Right ventricle myocardium superior (tissue), 1 donor: ENCODE results near the gene HS3ST4. TPM values are rescaled to one million over a fixed set of nuclear protein-coding genes. Genes with fewer than 3 reads are reported as not detected.

Experiments used
- ATAC-seq: fragments of 200-7000 bp; cut with Tn5 transposase; one replicate; pipeline ENCODE4 v1.9.1; 2020; ENCODE audit warnings: mild to moderate bottlenecking; ENCODE audit not compliant: poor library complexity
- DNase-seq: peaks from one replicate; pipeline ENCODE4 v3.0.0-alpha.2; 2020
- intact Hi-C: fragments of 100-400 bp; cut with DNase I; formaldehyde crosslinking; loops from one replicate; pipeline ENCODE4 v1.11.2; 2022
- total RNA-seq: library from RNA; stranded (reverse); fragmentation: NEBNext Ultra II Directional; extraction: Animal tissue kit (Norgen Biotek cat#: 25700); gene quantifications from one replicate; pipeline ENCODE4 v1.2.1, GENCODE V29; 2021
- donor health status: DM: no; HTN: yes; CAD: no; lungs with severe emphysema.

HS3ST4 gene
- total RNA-seq, 1 donor from 2014 or later = not detected

GRCh38 chr16:25931473-25932035, 239.8 kb downstream of the HS3ST4 start:
- no peak for ATAC-seq
- no peak for DNase-seq
- intact Hi-C loops = no loop called here

GRCh38 chr16:25941800-25942499, 250.2 kb downstream of the HS3ST4 start:
- intact Hi-C loops = no loop called here
- ATAC-seq (peak; percentile 45), DNase-seq (no peak)

DNA sequence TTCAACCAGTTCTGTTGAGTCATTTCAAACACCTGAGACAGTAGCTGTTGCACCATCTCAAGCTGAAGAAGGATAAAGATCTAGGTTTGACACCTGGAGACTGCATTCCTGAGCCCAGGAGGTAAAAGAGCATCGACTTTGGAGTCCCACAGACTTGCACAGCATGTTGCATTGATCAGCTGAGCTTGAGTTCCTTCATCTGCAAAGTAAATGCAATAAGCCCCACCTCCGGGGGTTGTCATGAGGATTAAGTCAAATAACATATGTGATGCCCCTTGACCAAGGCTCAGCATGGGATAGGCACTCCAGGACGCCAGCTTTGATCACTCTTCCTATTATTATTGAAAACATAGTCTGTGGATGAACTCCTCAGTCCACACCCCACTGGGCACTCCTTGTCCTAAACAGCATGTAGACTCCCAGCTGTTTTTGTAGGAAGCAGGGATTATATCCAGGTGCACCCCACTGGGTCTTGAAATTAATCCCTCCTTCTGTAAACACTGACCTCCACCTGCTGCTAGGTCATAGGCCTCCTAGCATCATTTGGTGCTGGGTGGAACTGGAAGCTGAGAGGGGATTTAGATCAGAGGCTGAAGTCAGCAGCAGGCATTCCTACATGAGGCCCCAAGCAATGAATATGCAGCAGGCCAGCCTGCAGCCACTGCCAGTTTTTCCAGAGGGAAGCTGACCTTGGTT, 259.0 kb downstream of the HS3ST4 start:
- intact Hi-C loops = no loop called here
- ATAC-seq = no peak
- no peak for DNase-seq

DNA sequence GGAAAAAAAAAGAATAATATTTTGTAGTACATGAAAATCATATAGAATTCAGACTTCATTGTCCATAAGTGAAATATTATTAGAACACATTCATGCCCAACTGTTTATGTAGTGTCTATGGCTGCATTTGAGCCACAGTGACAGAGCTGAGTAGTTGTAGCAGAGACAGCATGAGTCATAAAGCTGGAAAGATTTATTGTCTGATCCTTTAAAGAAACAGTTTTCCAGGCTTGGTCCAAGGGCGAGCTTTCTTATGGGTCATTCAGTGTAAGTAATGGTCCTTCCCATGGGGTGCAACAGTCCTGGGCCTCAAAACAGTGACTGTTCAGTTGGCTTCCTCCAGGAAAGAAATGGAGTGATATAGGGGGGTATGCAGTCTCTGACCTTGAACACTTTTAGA, 260.2 kb downstream of the HS3ST4 start:
- intact Hi-C loops = no loop called here
- no peak for DNase-seq
- no peak for ATAC-seq

- intact Hi-C loops = no loop called here
- ATAC-seq (no peak), DNase-seq (no peak)
Measured at GRCh38 chr16:25952983-25953382, 261.2 kb downstream of the HS3ST4 start.

DNA sequence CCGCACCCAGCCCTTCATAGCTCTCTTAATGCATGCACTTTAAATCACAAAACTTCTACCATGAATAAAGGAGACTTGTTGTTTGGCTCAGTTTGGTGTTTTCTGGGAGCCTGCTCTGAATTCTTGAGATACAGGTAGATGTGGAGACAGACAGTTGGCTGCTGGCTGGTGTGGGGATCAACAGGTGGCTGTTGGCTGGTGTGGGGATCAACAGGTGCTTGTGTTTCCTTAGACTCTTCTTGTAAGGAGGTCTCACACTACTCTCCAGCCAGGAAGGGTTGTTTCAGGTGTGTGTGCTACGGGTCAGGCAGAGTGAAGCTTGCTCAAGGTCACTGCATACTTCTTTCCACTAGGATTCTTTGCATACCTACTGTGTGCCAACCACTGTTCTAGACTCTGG, 265.9 kb downstream of the HS3ST4 start:
- intact Hi-C loops = no loop called here
- DNase-seq = no peak
- no peak for ATAC-seq

- intact Hi-C loops = no loop called here
- DNase-seq (no peak), ATAC-seq (no peak)
Measured at GRCh38 chr16:25959221-25959620, 267.5 kb downstream of the HS3ST4 start.

GRCh38 chr16:25966172-25967097, 274.7 kb downstream of the HS3ST4 start:
- intact Hi-C loops = no loop called here
- DNase-seq = no peak

DNA sequence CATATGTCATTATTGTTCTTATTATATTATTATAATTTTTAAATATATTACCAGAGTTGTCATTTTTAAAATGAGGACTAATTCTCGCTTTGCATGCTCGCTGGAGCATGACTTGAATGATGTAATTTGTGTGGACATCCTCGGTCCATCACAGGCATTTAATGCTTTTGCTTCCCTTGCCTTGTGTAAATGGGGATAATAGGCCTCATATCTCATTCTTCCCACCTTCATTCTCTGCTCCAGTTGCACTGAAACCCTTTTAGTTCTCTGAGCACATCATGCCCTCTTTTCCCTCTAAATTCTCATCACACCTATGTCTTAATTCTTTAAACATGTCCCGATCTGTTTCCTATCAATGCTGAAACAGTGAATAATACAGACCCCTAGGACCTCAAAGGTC, 285.4 kb downstream of the HS3ST4 start:
- ATAC-seq (no peak), DNase-seq (no peak)
- intact Hi-C loops = no loop called here

More at GRCh38 chr16:25966172-25967097, 274.7 kb downstream of the HS3ST4 start:
- no peak for ATAC-seq

- ATAC-seq (peak; percentile 18), DNase-seq (no peak)
- intact Hi-C loops = no loop called here
Measured at GRCh38 chr16:25978218-25978617, 286.5 kb downstream of the HS3ST4 start.

DNA sequence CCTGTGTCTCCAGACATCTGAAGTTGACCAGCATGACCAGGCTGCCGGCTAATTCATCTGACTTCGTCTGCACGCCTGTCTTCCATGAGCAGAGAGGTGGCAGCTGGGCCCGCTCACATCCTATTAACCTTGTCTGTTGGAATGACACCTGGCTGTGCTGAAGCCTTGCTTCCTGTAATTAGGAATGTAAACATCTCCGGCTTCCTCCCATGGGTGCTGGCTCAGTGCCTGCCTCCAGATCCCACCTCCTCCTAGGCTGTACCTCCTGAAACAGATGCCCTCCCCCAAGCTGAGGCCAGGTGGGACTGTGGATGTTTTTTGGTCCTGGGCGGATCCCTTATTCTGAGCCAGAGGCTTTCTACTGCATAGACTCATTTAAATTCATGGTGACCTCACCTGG, 296.3 kb downstream of the HS3ST4 start:
- ATAC-seq = no peak
- intact Hi-C loops = no loop called here
- DNase-seq = no peak

GRCh38 chr16:25988882-25989281, 297.1 kb downstream of the HS3ST4 start:
- DNase-seq (no peak), ATAC-seq (no peak)
- intact Hi-C loops = no loop called here

GRCh38 chr16:25996052-25996451, 304.3 kb downstream of the HS3ST4 start:
- DNase-seq (no peak), ATAC-seq (no peak)
- intact Hi-C loops = no loop called here

DNA sequence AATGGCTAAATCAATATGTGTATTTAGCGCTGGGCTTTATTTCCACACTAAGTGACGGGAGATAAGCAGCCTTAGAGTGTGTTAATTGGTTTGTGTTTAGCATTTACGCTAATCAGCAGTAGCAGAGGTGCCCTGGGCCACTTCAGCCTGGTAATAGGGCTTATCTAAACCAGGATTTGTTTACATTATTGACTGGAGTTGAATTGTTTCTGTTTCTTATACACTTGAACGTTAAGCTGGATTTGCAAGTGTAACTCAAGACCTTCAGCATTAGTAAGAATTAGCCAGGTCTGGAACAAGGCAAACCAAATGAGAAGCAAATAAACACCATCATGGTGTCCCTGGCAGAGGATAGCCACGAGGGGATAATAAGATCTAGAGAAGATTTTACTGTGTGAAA, 313.6 kb downstream of the HS3ST4 start:
- DNase-seq (no peak), ATAC-seq (no peak)
- intact Hi-C loops = no loop called here

DNA sequence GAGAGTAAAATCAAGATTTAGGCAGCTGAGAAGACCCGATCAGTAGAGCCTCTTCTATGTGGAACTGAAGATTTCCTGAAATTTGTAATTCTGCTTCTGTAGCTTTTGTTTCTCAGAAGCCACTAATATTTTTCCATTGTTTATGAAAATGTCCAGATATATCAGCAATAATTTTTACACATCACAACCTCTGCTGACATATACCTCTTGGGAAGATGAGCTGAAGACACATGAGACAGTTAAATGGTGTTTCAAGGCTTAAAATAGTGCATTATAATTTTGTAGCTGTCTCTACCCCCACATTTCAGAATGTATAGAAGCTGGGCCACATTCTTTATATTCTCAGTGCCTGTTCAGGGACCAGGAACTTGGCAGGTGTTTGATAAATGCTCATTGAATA, 320.6 kb downstream of the HS3ST4 start:
- ATAC-seq = no peak
- intact Hi-C loops = no loop called here
- no peak for DNase-seq

- no peak for DNase-seq
- intact Hi-C loops = no loop called here
- ATAC-seq = no peak
Measured at GRCh38 chr16:26015776-26016175, 324.0 kb downstream of the HS3ST4 start.

- DNase-seq (no peak), ATAC-seq (no peak)
- intact Hi-C loops = no loop called here
Measured at GRCh38 chr16:26016989-26017388, 325.2 kb downstream of the HS3ST4 start.

- intact Hi-C loops = no loop called here
- no peak for ATAC-seq
Measured at GRCh38 chr16:26019381-26020242, 327.9 kb downstream of the HS3ST4 start.

More at GRCh38 chr16:26019381-26020242, 327.9 kb downstream of the HS3ST4 start:
- no peak for DNase-seq
